ENCODE measurements around the gene ROS1.
"Not testable (repeated sequence)": the region's sequence is repeated elsewhere in the genome, so short reads cannot be mapped to it uniquely, and the experiment has no call there.

ROS1 gene

DNA sequence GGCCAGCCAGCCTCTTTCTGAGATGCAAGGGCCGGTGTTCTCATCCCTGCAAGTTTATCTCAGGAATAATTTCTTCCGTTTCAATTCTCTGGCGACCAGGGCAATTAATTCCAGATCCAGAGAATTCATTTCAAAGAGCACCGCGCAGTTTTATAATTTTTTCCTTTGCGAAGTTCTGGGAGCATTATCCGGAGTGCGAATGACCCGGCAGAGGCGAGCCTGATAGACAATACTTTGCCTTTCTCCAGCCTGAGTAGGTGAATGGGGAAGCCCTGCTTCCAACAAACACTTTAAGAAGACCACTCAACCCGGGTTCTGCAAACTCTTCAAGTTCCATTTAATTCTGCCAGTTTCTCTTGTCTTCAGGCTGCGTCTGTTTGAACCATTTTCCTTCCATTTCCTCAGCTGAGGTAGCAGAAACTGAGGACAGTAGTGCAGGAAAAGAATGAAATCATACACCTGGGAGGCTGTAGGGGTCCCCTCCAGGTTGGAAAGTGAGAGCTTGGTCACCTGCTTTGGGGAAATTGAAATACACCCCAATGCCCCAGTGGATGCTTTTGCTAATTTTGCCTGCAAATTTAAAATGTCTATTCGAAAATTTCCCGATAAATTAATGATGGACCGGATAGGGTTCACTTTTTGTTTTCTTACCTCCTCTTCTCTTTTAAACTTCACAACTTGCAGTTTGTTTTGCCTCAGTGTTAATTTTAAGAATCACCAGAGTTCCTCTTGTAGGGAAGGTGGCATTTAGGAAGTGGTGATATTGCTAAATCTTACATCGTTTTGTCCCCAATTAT is 159.3 kb downstream of the ROS1 start:
- no peak for DNase-seq (ENCODE audit: low read depth)

DNA sequence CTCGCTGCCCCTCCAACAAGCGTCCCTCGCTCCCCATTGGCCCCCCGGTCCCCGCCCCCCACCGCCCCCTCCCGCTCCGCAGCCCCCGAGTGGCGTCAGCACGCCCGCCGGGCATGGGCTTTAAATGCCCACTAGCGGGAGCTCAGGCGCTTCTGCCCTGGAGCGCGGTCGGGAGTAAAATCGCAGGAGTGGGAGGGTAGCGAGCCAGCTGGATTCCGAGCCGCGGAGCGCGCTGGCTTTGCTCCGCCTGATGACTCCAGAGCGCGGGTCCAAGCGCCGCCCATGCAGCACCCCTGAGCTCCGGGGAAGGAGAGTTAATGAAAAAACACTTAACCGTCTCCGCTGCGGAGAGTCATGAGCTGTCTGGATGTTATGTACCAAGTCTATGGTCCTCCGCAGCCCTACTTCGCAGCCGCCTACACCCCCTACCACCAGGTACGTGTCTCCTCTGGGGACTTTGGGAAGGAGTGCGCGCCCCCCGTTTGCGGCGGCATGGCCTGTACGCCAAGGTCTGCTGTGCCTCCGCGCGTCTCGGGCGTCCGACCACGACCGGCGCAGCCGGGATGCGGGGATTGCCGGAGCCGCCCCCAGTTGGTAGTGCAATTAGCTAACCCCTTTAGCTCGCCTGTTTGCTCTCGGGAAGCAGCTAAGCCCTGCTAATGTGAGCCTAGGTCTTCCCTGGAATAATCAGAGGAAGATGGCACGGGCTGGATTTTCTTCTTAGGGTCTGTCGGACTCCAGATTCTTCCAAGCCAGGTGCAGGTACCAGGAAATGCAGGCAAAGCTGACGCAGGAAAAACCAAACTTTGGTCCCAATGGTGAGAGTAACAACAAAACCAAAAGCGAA is 160.1 kb downstream of the ROS1 start, which contains the start of gene VGLL2:
Gene VGLL2, plus strand, starts transcription at position 149 of the 847 bp plus-strand sequence. Its CDS starts 206 bp downstream, at position 355.
- no peak for DNase-seq (ENCODE audit: low read depth)

DNA sequence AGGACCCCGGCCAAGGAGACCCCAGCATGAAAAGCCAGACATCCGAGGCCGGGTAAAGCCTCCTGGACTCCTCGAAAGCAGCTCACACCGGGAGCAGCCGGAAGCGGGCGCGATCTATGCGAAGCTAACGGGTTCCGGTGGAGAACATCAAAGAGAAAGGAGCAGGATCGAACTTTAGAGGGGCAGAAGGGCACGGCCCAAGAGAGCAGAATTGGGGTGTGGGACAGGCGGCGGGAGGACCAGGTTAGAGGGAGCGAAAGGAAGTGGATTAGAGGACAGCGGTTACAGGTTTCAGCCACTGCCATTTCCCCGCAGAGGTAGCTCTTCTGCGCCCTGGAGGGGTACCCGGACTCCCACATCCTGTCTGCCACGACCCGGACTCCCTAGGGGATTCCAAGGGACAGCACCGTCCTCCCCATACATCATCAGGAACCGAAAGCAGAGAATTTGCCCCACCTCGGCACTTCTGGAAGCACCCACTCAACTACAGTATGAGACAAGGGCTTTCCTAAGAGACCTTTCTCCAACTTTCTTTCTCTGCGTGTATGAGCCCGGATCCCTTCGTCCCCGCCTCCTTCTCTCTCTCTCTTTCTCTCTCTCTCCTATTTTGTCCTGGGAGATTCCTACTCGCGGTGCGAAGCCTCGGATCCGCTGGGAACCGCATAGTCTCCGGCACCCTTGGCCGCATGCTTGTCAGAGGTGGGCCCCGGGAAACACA is 160.9 kb downstream of the ROS1 start:
- DNase-seq (ENCODE audit: low read depth): no peak

DNA sequence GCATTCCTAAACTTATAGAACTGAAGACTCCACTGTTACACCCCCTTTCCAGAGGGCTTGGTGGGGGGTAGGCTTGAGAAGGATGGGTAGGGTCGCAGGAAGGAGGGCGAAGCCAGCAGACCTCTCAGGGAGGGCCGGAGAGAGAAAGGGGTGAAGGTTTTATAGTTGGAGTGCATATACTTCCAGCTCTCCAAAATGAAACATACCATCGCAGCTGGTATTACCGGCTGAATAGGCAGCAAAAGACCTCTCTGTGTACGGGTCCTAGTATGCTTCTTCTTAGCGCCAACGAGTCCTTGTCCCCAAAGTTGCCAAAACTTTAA is 161.4 kb downstream of the ROS1 start:
- DNase-seq (ENCODE audit: low read depth): no peak

DNA sequence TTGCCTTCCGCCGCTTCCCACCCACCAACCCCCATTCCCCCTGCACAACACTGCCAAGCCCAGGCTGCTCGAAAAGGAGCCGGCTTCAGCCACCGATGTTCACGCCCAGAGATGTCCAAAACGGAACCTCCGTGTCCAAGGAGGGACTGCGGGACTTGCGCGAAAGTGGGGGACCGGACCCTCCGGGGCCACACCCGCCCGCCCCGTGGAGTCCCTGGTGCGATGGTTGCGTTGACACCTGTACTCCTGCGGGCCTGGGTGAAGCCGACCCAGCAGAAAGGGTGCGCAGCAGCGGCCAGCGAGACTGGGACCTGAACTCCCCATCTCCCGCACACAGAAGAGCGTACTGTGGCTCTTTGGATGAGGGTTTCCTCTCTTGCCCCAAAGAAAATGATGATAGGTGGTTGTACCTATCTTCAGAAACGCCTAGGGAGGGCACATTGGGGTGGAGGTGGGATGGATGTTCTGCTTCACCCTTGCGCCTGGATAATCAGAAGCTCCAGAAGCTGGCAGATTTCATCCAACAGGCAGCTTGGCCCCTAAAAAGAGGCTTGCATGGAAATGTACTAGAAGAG is 162.3 kb downstream of the ROS1 start:
- DNase-seq (ENCODE audit: low read depth): no peak

DNA sequence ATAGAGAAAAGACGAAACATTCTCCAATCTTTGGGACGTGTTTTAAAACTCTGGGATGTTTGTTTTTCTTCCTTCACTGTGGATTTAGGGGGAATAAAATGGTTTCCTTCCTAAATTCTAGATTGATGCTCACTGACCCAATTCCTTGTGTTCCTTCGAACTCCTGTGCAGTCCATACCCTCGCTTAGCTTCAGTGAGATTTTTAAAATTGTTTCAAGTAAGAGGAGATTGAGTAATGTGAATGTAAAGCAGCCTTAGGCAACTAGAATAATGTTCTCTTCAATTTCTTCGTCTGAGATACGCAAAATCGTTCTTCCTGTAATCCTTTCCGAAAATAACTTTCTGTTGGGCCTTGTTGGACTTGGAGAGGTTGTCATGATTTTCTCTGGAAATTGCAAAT is 162.9 kb downstream of the ROS1 start:
- DNase-seq (ENCODE audit: low read depth): no peak

DNA sequence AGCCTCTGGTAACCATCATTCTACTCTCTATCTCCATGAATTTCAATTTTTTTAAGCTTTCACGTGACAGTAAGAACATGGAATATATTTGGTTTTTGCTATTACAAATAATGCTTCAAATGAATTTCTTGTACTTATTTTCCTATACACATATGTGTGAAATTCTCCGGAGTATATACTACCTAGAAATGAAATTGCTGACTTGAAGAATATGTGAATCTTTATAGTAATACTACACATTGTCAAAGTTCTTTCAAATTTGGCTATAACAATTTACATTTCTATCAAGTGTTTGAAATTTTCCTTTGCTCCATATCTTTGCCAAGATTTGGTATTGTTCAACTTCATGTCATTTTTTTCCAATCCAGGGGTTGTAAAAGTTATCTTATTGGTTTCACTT is 172.0 kb downstream of the ROS1 start:
- DNase-seq (ENCODE audit: low read depth): no peak

DNA sequence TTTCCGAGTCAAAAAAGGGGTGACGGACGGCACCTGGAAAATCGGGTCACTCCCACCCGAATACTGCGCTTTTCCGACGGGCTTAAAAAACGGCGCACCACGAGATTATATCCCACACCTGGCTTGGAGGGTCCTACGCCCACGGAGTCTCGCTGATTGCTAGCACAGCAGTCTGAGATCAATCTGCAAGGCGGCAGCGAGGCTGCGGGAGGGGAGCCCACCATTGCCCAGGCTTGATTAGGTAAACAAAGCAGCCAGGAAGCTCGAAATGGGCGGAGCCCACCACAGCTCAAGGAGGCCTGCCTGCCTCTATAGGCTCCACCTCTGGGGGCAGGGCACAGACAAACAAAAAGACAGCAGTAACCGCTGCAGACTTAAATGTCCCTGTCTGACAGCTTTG is 180.8 kb downstream of the ROS1 start:
- not testable (repeated sequence) for DNase-seq (ENCODE audit: low read depth)

DNA sequence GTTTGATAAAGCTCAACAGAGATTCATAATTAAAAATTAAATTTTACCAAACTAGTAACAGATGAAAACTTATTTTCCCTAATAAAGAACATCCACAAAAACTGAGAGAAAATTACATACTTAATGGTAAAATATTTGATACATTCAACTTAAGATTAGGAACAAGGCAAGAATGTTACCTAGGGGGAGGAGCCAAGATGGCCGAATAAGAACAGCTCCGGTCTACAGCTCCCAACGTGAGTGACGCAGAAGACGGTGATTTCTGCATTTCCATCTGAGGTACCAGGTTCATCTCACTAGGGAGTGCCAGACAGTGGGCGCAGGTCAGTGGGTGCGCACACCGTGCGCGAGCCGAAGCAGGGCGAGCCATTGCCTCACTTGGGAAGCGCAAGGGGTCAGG is 181.2 kb downstream of the ROS1 start:
- DNase-seq (ENCODE audit: low read depth): not testable (repeated sequence)

Measured in stimulated activated CD8-positive, alpha-beta memory T cell treated with anti-CD3 and anti-CD28 coated beads, Interleukin-7, amount 100 ng/mL, for 24 hours (primary cell).